Skeletal muscle cell (primary cell): ENCODE measurements around the gene CTSD.
A peak's percentile ranks its signal among the peaks of the same experiment; 100 is the strongest.
"Not testable (repeated sequence)": the region's sequence is repeated elsewhere in the genome, so short reads cannot be mapped to it uniquely, and the experiment has no call there.

Experiments
- DNase-seq: peaks from one replicate; pipeline ENCODE4 v3.0.0-alpha.2; 2010; ENCODE audit warnings: low read depth
- H3K4me3 ChIP-seq: 2 replicates; pipeline ENCODE4 v1.5.1; 2011; ENCODE audit warnings: low read depth, mild to moderate bottlenecking, control low read depth, low read length, moderate library complexity

The CTSD gene

DNA sequence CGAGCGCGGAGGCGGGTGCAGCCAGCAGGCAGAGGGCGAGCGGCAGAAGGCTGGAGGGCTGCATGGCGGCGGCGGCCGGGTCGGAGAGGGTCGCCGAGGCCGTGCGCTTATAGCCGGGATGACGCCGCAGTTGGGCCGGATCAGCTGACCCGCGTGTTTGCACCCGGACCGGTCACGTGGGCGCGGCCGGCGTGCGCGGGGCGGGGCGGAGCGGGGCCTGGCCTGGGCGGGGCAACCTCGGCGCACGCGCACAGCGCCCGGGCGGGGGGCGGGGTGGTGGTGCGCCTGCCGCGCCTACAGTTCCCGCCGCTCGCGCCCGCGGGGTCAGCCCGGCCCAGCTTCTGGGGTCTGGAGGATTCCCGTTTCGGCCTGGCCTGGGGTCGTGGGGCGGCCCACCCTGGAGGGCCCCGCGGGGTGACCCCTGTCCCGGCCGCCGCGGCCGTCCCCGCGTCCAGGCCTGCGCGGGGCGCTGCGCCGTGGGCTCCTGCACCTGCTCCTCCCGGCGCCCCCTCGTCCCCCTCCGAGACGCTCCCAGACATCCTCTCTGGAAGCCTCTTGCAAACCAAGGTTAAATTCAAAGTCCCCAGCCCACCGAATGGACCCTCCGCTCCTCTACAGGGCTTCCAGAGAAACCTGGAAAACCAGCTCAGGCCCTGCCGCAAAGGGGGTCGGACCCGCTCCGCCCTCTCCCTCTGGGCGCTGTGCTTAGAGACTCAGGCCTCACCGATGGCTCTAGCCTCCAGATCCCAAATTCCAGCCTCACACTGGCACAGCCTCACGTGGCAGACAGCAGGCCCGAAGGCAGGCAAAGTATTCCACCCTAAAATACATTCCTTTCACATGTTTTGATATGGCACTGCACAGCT is at the start of gene CTSD:
TSS of gene CTSD (minus strand) at position 132 of the 866 bp plus-strand sequence. CDS start at position 64, 68 bp downstream.
- peak within 1 kb of the TSS; percentile 86 for H3K4me3 ChIP-seq
- DNase-seq = no peak

DNA sequence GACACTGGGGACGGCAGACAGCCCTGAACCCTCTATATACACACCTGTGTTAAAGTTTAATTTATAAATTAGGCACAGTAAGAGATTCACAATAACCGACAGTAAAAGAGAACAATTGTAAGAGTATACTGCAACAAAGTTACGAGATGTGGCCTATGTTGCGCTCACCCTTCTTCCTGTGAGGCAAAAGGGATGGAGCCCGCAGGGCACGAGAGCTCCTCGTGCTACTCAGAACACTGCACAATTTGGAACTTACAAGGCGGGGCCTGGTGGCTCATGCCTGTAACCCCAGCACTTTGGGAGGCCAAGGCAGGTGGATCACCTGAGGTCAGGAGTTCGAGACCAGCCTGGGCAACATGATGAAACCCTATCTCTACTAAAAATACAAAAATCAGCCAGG is 49.6 kb upstream of the CTSD start:
- DNase-seq, H3K4me3 ChIP-seq: not testable (repeated sequence)

DNA sequence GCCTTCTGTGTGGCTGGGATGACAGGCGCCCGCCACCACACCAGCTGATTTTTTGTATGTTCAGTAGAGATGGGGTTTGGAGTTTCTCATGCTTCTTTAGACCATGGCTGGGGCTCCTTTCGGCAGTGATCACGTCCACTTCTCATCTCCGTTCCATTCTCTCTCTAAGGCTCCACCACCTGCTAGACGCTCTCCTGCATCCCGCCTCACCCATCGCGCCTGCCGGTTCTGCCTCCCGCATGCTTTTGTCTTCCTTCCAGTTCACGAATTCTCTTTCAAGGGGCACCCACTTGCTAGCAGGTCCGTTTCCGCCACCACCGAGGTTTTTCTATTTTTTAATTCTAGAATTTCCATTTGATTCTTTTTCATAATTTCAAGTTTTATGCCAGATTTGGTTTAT is 49.1 kb upstream of the CTSD start:
- H3K4me3 ChIP-seq = no peak overlapping the region
- no peak for DNase-seq

DNA sequence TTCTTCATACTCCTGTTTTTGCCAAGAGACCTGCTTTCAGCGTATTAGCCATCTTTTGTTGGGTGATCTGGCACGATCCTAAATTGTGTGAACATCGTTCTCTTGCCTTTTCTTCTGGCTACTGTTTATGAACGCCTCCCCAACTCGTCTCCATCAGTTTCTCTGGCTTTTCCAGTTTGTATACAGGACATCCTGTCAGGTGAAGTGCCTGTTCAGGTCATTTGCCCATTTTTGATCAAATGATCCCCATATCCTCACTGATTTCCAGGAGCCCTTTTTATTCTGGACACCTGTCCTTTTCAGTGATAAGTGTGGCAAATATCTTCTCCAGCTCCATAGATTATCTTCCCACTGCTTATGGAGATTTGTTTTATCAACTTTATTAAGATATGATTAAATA is 48.5 kb upstream of the CTSD start:
- no peak overlapping the region for H3K4me3 ChIP-seq
- no peak for DNase-seq

DNA sequence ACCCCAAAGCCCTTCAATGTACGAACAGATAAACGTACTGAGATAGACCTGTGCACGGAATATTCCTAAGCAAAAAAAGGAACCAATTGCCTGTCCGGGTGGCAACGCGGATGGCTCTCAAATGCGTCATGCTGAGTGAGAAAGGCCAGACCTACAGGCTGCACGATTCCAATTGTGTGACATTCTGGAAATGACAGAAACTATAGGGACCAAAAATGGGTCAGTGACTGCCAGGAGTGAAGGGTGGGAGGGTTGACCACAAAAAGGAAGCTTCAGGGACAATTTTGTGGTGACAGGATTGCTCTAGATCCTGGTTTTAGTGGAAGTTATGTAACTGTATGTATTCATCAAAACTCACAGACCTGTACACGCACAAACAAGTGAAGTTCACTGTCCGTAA is 47.0 kb upstream of the CTSD start:
- no peak overlapping the region for H3K4me3 ChIP-seq

DNA sequence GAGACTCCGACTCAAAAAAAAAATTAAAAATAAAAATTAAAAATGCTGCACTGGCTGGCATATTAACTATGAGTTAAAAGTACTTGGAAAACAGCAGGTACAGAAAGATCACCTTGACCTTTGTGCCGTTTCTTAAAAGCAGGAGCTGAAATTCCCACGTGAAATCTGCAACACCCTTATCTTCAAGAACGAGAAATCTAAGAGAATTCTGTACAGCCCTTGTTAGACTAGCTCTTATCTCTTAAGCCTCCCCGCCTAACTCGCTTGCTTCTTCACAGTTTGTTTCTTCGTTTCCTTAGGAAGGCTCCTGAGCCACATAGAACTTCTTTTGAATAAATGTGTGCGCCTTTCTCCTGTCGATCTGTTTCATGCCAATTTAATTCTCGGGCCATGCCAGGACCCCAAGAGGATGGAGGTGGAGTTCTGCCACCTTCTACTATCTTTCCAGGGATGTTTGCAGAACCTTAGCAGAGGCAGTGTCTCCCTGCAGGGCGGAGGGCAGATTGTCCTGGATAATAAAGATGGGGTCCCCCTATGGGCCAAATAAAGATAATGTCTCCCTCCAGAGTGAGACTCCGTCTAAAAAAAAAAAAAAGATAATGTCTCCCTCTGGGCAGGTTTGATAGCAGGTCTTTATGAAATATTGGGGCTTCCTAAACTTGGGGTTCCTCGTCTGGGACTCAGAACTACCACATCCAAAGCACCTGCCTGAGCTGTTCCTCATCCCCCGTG is 43.7 kb upstream of the CTSD start:
- no peak overlapping the region for H3K4me3 ChIP-seq
- DNase-seq = no peak

More for the DNA sequence above, 47.0 kb upstream of the CTSD start:
- no peak for DNase-seq

DNA sequence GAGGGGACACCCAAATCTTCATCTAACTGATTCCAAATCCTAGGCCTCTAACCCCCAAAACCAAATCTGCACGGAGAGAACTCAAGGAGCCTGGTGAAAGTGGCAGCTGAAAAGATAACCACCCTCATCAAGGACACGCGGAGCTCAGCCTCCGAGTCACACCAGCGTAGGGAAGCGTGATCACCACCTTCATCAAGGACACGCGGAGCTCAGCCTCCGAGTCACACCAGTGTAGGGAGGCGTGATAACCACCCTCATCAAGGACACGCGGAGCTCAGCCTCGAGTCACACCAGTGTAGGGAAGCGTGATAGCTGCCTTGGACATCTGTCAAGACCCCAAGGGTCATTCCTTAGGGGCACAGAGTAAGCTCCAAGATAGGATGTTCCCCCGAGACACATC is 41.8 kb upstream of the CTSD start:
- no peak for DNase-seq
- no peak overlapping the region for H3K4me3 ChIP-seq

DNA sequence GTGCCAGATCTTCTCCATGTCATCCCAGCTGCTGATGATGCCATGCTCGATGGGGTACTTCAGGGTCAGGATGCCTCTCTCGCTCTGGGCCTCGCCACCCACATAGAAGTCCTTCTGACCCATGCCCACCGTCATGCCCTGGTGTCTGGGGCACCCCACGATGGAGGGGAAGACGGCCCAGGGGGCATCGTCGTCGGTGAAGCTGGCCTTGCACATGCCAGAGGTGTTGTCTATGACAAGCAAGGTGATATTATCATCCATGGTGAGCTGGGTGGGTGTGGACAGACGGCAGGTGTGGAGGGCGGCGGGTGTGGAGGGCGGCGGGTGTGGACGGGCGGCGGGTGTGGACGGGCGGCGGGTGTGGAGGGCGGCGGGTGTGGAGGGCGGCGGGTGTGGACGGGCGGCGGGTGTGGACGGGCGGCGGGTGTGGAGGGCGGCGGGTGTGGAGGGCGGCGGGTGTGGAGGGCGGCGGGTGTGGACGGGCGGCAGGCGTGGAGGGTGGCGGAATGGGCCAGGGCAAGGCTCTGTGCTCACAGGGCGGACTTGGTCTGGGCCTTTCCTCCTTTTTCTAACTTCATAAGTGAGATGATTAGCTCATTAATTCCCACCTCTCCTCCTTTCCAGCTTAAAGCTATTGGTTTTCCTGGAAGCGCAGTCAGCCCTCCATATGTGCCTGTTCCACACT is 40.2 kb upstream of the CTSD start:
- not testable (repeated sequence) for H3K4me3 ChIP-seq

DNA sequence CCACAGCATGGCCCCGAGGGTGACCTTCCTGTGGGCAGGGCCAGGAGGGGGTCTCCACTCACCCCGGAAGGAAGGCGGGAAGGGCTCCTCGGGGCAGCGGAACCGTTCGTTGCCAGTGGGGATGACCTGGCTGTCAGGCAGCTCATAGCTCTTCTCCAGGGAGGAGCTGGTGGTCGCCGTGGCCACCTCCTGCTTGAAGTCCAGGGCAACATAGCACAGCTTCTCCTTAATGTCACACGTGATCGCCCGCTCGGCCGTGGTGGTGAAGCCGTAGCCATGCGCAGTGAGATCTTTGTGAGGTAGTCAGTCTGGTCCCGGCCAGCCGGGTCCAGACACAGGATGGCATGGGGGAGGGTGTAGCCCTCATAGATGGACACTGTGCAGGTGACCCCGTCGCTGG is 39.5 kb upstream of the CTSD start:
- DNase-seq = no peak
- H3K4me3 ChIP-seq = no peak overlapping the region

More for the DNA sequence above, 40.2 kb upstream of the CTSD start:
- DNase-seq = not testable (repeated sequence)

DNA sequence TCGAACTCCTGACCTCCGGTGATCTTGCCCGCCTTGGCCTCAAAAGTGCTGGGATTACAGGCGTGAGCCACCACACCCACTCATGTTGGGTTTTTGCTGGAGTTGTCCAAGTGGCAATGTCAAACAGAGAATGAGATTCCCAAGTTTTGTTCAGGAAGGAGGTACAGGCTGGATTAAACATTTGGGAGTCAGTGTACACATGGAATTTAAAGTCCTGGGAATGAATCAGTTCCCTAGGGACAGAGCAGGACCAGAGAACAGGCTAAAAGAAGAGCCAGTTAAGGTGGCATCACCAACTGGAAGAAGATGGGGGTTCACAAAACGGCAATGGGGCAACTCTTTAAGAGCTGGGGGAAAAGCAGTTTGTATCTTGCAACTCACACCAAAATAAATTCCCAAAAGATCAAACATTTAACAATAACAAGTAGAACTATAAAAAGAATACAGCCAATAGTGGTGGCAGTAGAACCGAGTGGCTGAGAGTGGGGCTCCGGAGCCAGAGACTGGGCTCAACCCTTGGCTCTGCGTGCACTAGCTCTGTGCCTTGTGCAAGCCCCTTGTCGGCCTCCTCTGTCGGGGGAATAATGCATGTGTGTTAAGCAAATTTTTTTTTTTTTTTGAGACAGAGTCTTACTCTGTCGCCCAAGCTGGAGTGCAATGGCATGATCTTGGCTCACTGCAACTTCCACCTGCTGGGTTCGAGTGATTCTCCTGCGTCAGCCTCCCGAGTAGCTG is 33.8 kb upstream of the CTSD start:
- no peak for DNase-seq
- H3K4me3 ChIP-seq = no peak overlapping the region

DNA sequence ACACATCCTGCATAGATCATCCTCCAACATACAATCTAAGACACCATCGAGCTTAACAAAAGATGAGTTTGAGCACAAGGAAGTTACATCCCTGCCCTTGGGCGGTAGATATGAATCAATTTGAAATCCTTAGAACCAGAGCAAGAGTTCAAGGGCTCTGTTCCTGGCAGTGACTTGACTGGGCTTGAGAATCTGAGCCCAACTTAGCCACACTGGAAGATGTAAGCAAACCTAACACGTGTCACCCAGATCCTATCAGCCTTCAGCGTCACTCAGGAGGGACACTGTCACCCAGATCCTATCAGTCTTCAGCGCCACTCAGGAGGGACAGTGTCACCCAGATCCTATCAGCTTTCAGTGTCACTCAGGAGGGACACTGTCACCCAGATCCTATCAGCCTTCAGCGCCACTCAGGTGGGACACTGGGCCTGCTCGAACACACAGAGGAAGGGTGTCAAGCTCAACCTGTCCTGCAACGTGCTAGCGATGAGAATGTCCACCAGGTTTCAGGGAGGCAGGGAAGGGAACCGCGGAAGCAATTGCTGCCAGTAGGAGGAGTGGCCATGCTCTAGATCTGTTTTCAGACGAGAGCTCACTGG is 32.8 kb upstream of the CTSD start:
- no peak overlapping the region for H3K4me3 ChIP-seq
- no peak for DNase-seq

DNA sequence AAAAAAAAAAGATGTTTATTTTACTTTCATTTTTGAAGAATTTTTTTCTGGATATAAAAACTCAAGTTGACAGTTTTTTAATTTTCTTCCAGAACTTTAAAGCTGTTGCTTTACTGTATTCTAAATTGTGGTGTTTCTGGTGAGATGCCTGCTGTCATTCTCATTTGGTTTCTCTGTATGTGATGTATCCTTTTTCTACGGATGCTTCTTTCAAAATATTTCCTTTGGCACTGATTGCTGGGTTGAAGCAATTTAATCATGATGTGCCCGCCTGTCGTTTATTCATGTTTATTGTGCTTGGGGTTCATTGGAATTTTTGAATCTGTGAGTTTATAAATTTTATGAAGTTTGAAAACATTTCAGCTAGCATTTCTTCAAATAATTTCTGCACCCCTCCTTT is 29.4 kb upstream of the CTSD start:
- no peak for DNase-seq
- no peak overlapping the region for H3K4me3 ChIP-seq

DNA sequence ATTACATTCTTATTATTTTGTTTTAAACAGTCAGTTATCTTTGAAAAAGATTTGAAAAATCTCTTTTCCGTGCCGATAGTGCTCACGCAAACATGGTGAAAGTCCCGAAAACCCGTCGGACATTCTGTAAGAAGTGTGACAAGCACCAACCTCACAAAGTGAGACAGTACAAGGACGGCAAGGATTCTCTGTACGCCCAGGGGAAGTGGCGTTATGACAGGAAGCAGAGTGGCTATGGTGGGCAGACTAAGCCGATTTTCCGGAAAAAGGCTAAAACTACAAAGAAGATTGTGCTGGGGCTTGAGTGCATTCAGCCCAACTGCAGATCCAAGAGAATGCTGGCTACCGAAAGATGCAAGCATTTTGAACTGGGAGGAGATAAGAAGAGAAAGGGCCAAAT is 28.7 kb upstream of the CTSD start:
- no peak for DNase-seq
- H3K4me3 ChIP-seq = no peak overlapping the region

DNA sequence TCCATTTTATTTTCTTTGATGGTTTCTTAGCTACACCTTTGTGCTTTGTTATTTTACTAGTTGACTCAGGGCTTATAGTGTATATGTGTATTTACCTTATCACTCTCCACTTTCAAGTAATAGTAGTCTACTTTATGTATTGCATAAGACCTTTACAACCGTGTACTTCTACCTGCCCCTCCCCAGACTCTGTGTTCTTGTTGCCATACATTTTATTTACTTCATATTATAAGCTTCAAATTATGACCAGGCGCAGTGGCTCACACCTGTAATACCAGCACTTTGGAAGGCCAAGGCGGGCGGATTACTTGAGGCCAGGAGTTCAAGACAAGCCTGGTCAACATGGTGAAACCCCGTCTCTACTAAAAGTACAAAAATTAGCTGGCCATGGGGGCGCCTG is 28.2 kb upstream of the CTSD start:
- H3K4me3 ChIP-seq = no peak overlapping the region
- no peak for DNase-seq

DNA sequence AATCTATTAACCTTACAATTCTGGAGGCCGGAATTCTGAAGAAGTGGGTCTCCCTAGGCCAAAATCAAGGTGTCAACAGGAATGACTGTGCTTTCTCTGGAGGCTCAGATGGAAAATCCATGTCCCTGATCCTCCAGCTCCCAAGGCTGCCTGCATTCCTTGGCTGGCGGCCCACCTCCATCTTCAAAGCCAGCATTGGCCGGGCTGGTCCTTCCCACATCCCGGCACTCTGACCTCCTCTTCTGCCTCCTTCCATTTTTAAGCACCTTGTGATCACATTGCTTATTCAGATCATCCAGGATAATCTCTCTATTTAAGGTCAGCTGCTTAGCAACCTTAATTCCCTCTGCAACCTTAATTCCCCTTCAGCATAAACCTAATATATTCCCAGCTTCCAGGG is 22.7 kb upstream of the CTSD start:
- DNase-seq = no peak

DNA sequence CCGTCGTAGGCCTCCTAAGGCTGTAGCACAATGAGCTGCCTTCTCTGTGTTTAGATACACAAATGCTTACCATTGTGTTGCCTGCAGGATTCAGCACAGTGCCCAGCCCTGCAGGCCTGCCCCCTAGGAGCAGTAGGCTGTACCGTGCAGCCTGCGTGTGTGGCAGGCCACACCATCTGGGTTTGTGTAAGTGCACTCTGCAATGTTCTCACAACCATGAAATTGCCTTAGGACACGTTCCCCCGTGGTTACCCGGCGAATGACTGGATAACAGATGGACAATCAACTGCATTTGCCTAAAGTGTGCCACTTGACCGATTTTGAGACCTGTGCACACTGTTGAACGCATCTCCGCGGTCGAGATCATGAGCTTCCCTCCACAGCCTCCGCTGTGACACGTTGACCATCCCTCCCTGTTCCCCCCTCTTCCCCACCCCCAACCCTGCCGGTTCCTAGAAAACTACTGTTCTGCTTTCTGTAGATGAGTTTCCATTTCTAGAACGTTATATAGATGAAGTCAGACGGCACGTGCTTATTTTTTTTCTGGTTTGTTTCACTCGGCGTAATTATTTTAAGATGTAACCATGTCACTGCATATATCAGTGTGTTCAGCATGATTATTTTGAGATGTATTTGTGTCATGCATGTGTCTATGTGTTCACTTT is 22.2 kb upstream of the CTSD start:
- no peak for DNase-seq
- H3K4me3 ChIP-seq = no peak overlapping the region

More for the DNA sequence above, 22.7 kb upstream of the CTSD start:
- H3K4me3 ChIP-seq = no peak overlapping the region

DNA sequence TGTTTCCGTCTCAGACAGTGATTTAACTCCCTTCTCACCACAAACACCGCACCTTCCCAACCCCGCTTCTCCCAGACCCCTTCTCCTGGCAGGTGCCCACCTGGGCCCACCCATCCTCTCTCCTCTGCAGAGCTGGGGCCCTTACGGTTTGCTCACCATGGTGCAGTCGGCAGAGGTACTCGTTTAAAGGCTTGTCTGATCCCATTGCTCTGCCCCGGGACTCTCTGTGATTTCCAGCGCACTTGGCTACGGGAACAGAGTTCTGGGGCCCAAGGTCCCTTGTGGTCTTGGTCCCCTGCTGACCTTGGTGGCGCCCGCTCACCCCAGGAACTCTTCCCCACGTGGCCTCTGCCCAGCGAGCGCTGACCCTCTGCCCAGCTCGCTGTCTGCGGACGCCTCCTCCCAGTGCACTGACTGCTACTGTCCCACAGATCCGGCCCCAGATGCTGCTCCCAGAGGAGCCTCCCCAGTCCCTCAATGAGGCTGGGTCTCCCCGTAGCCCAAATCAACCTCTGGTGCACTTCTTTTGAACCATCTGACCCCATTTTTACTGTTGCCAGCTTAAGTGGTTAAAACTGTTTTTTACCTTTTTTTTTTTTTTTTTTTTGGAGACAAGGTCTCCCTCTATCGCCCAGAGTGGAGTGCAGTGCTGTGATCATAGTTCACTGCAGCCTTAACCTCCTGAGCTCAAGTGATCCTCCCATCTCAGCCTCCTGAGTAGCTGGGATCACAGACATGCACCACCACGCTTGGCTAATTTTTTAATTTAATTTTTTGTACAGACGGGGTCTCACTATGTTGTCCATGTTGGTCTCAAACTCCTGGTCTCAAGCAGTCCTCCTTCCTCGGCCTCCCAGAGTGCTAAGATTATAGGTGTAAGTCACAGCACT is 21.3 kb upstream of the CTSD start:
- no peak for DNase-seq
- H3K4me3 ChIP-seq = no peak overlapping the region
